Activated naive CD4-positive, alpha-beta T cell (primary cell): ENCODE data around the gene TBL1X.

Experiments
- DNase-seq, 4 experiments: peaks; one replicate each; lab custom pipeline; 2025; lab: John Stamatoyannopoulos, UW

The TBL1X gene

GRCh38 chrX:9707306-9708033 lies 242.6 kb downstream of the TBL1X start:
- DNase-seq: no peak

- DNase-seq: no peak
These were observed 243.2 kb downstream of the TBL1X start for GRCh38 chrX:9708086-9708485.

GRCh38 chrX:9708923-9709553 lies 244.2 kb downstream of the TBL1X start:
- peak; percentile 4 to 74 (median 63) for DNase-seq

- no peak for DNase-seq
These were observed 245.5 kb downstream of the TBL1X start for GRCh38 chrX:9710332-9710731.

- no peak for DNase-seq
These were observed 252.5 kb downstream of the TBL1X start for GRCh38 chrX:9717376-9717775.

GRCh38 chrX:9724711-9725110 lies 259.9 kb downstream of the TBL1X start:
- no peak for DNase-seq

- no peak for DNase-seq
These were observed 263.4 kb downstream of the TBL1X start for GRCh38 chrX:9728261-9728660.

- DNase-seq: no peak
These were observed 264.5 kb downstream of the TBL1X start for GRCh38 chrX:9729171-9729885.

- DNase-seq: no peak
These were observed 265.2 kb downstream of the TBL1X start for GRCh38 chrX:9730078-9730477.

- no peak for DNase-seq
These were observed 265.9 kb downstream of the TBL1X start for GRCh38 chrX:9730752-9731151.

- DNase-seq: no peak
These were observed 272.5 kb downstream of the TBL1X start for GRCh38 chrX:9737363-9737762.

GRCh38 chrX:9738151-9738550 lies 273.3 kb downstream of the TBL1X start:
- no peak for DNase-seq

GRCh38 chrX:9739130-9739529 lies 274.3 kb downstream of the TBL1X start:
- no peak for DNase-seq

GRCh38 chrX:9745417-9746115 lies 280.7 kb downstream of the TBL1X start:
- no peak for DNase-seq

- DNase-seq: no peak
These were observed 281.5 kb downstream of the TBL1X start for GRCh38 chrX:9746148-9746888.

- DNase-seq: no peak
These were observed 282.8 kb downstream of the TBL1X start for GRCh38 chrX:9747644-9748043.

GRCh38 chrX:9749146-9749692 lies 284.4 kb downstream of the TBL1X start:
- no peak for DNase-seq

- DNase-seq: no peak
These were observed 292.5 kb downstream of the TBL1X start for GRCh38 chrX:9757366-9757765.

- DNase-seq: no peak
These were observed 293.3 kb downstream of the TBL1X start for GRCh38 chrX:9758021-9758638.

GRCh38 chrX:9759337-9759736 lies 294.5 kb downstream of the TBL1X start:
- DNase-seq: no peak
